Upper lobe of left lung (tissue), 6 donors: Measurements from ENCODE around the gene MYOF. TPM values are rescaled to one million over a fixed set of nuclear protein-coding genes. Genes with fewer than 3 reads are reported as not detected.
"Not testable (repeated sequence)": the region's sequence is repeated elsewhere in the genome, so short reads cannot be mapped to it uniquely, and the experiment has no call there.

Source experiments
- ATAC-seq, 2 donors: fragments of 200-7000 bp; cut with Tn5 transposase; one replicate each; pipeline ENCODE4 v1.9.1; 2022; ENCODE audit warnings: mild to moderate bottlenecking in 2 of 2, moderate library complexity in 2 of 2; ENCODE audit not compliant: low FRiP score in 2 of 2
- DNase-seq, 2 donors: peaks; one replicate each; pipeline ENCODE4 v3.0.0-alpha.2; 2019 to 2020
- H3K27ac ChIP-seq, 4 donors: fragments of 200-600 bp; sonication (generic); one replicate each; pipeline ENCODE4 v1.5.1; 2016 to 2019
- H3K27me3 ChIP-seq, 4 donors: fragments of 200-600 bp; sonication (generic); one replicate each; pipeline ENCODE4 v1.5.1; 2017 to 2019
- H3K36me3 ChIP-seq, 4 donors: fragments of 200-600 bp; sonication (generic); one replicate each; pipeline ENCODE4 v1.5.1; 2016 to 2019
- H3K4me1 ChIP-seq, 4 donors: fragments of 200-600 bp; sonication (generic); one replicate each; pipeline ENCODE4 v1.5.1; 2018 to 2019
- H3K4me3 ChIP-seq, 4 donors: fragments of 200-600 bp; sonication (generic); one replicate each; pipeline ENCODE4 v1.5.1; 2017 to 2019; ENCODE audit warnings: mild to moderate bottlenecking in 2 of 4, moderate library complexity in 1 of 4
- H3K9me3 ChIP-seq, 4 donors: fragments of 200-600 bp; sonication (generic); one replicate each; pipeline ENCODE4 v1.5.1; 2018 to 2019
- CTCF ChIP-seq, 6 experiments: fragments of 450-650 bp in 4 of 6; fragments of 200-600 bp in 2 of 6; sonication (generic) in 2 of 6; IDR thresholded peaks; one replicate each; pipeline ENCODE4 v1.5.1; 2016 to 2019; ENCODE audit warnings: antibody characterized with exemption in 6 of 6
- EP300 ChIP-seq, 4 donors: sonication (generic); formaldehyde crosslinking; IDR thresholded peaks; one replicate each; pipeline ENCODE4 v1.5.1; 2017; ENCODE audit warnings: antibody characterized with exemption in 4 of 4, control low read depth in 2 of 4
- POLR2A ChIP-seq, 4 donors: fragments of 450-650 bp; IDR thresholded peaks; one replicate each; pipeline ENCODE4 v1.5.1; 2016 to 2017; ENCODE audit warnings: antibody characterized with exemption in 4 of 4, mild to moderate bottlenecking in 2 of 4
- POLR2AphosphoS5 ChIP-seq, 2 donors: sonication (generic); formaldehyde crosslinking; IDR thresholded peaks; one replicate each; pipeline ENCODE4 v1.5.1; 2017; ENCODE audit warnings: antibody characterized with exemption in 2 of 2
- WGBS, 2 donors: methylation state at CpG; one replicate each; pipeline ENCODE4 v1.1.5; 2017 to 2018; 5-methylcytosine and 5-hydroxymethylcytosine counted together
- total RNA-seq, 6 donors: library from RNA; depleted of rRNA in 4 of 6; stranded (reverse); fragments of >200 nt in 4 of 6; gene quantifications; one replicate each; pipeline versions ENCODE4 v1.1.0 to v1.2.1, GENCODE V29; 2016 to 2021
- donor health status: DM: no; HTN: no; CAD: no; lungs with moderate emphysema.
- donor health status: DM: no; HTN: yes; CAD: no; lungs with severe emphysema.

Gene MYOF
- total RNA-seq, 6 donors from 2014 or later = 83.9 to 168 (median 129) TPM

DNA sequence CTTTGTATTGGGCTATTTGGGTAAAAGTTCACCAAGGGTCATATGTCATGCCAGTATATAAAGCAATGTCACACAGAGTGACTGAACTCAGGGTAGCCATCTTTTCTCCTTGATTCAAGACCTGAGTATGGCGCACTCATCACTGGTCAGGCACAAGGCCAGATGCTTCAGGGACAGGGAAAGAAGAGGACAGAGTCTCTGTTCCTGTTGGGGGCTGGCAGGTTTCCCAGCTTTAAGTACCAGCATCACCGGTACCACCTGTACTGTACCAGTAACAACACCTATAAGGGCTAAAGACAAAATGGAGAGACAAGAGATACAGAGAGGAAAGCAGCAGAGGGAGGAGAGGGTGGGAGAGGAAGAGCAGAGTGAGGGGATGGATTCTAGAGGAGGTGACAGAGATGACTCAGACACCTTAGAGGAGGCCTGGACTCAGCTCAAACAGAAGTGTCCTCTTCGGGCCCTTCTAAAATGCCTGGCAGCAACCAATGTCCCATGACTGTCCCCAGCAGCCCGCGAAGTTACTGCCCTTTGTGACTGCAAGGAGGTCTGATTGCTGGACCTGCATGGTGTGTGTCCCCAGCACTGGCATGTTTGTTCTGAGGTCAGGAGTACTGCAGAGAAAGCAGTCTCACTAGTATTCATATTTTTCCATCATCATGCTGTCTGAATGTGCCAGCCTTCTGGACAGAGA, 191.3 kb downstream of the MYOF start:
- Histone ChIP-seq H3K4me3 (no peak overlapping the region), H3K36me3 (no peaks in the 10 kb centered on the region), H3K4me1 (no peaks in the 10 kb centered on the region), H3K9me3 (no peaks in the 10 kb centered on the region), H3K27ac (no peak overlapping the region), H3K27me3 (no peaks in the 10 kb centered on the region)
- TF ChIP-seq POLR2AphosphoS5 (IDR thresholded peaks at IDR 0.05) (no peak), CTCF (IDR thresholded peaks at IDR 0.05) (no peak)
- no peak for ATAC-seq
- no peak for DNase-seq
- WGBS, 2 donors = 56 to 70% methylated on average over 5 of the region's 5 CpGs

DNA sequence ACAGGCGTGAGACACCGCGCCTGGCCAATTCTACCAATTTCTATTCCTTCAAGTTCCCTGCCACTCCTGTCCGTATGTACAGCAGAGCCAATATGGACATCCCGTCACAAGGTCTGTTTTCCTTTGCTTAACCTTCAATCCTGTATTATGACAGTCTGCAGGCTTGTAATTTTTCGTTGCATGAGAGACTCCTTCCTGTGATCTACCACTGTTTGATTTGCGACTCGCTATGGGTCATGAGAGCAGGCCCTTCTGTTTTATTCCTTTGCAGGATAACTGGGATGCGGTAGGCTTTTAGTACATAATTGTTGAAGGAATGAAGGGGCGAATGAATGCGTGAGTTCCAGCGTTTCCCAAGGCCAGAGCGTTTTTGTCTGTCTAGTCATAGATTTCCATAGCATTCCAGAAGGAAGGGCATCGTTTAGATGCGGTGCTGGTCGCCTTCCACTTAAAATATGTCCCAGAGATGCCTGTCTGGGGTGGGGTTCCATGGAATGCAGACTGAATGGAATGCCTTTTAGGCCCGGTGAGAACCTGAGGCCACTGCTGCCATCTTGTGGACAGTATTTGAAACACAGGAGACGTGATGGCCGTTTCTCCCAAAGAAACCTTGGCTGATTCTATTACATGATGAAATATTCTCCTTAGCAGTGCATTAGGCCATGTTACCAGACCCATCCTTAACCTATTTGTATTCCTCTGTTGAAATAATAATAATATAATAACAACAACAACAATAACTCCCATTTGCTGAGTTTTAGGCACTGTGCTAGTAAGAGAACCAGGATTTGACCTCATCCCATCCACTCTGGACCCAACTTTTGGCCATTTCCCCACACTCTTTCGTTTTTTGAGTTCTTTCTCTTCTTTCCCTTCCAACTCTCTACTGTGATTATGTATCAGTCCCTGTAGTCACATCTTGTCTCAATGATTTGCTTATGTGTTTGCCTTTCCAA, 193.2 kb downstream of the MYOF start:
- Histone ChIP-seq H3K27me3 (no peaks in the 10 kb centered on the region), H3K36me3 (no peaks in the 10 kb centered on the region), H3K9me3 (no peaks in the 10 kb centered on the region), H3K4me1 (no peaks in the 10 kb centered on the region), H3K4me3 (no peak overlapping the region), H3K27ac (no peak overlapping the region)
- DNase-seq = peak in 1 of 2 donors; percentile 73
- TF ChIP-seq POLR2A (IDR thresholded peaks at IDR 0.05) (no peak), EP300 (IDR thresholded peaks at IDR 0.05) (no peak), CTCF (IDR thresholded peaks at IDR 0.05) (peak; percentile 58 to 87 (median 70)), POLR2AphosphoS5 (IDR thresholded peaks at IDR 0.05) (no peak)
- ATAC-seq = peak; percentile 94 to 95
- 51 to 56% methylated on average over 20 of the region's 20 CpGs for WGBS, 2 donors

GRCh38 chr10:93287775-93288174, 194.4 kb downstream of the MYOF start:
- no peak for DNase-seq
- no peaks in the 10 kb centered on the region for H3K9me3 ChIP-seq
- H3K27ac ChIP-seq = no peak overlapping the region
- H3K36me3 ChIP-seq = no peaks in the 10 kb centered on the region
- no peaks in the 10 kb centered on the region for H3K27me3 ChIP-seq
- no peaks in the 10 kb centered on the region for H3K4me1 ChIP-seq
- WGBS, 2 donors = 80 to 92% methylated on average over 1 of the region's 1 CpG
- no peak overlapping the region for H3K4me3 ChIP-seq
- TF ChIP-seq POLR2AphosphoS5 (IDR thresholded peaks at IDR 0.05) = no peak
- TF ChIP-seq EP300 (IDR thresholded peaks at IDR 0.05) = no peak
- TF ChIP-seq CTCF (IDR thresholded peaks at IDR 0.05) = no peak
- TF ChIP-seq POLR2A (IDR thresholded peaks at IDR 0.05) = no peak
- no peak for ATAC-seq

DNA sequence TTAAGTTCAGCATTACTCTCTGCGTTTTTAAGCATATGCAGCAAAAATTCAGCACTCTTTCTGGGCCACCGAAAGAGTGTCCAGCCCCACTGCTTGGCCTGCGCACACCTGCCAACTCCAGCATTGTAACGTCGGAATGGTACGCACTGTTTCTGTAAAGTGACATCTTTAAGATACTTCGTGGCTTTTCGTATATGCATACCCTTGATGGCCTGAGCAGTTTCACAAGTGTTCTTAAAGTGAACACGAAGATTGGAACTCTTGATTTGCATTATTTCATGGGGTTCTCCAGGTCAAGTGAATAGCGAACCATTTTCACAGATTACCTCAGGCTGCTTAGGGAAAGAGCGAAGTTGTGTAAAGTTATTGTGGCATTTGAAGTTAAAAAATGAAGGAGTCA, 197.9 kb downstream of the MYOF start:
- H3K27ac ChIP-seq = not testable (repeated sequence)

DNA sequence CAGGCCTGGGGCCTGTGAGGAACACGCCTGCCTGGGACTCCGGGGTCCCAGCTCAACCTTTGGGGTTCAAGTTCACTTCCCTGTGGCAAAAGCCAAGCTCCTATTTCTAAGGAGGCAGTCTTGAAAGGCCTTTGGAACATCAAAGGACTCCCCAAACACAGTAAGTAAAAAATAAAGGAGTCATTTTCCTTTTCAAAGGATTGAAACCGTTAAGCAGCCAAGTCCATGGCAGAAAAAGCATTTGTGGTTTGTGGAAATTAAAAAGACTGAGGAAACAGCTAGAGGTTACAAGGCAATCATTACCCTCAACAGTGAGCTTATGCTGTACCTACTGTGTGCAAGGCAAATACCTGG, 200.8 kb downstream of the MYOF start:
- Histone ChIP-seq H3K4me1 (no peaks in the 10 kb centered on the region), H3K4me3 (no peak overlapping the region), H3K27ac (no peak overlapping the region), H3K9me3 (no peaks in the 10 kb centered on the region), H3K36me3 (no peaks in the 10 kb centered on the region), H3K27me3 (no peaks in the 10 kb centered on the region)
- DNase-seq = no peak
- no peak for ATAC-seq
- 84 to 88% methylated on average over 3 of the region's 3 CpGs for WGBS, 2 donors
- TF ChIP-seq POLR2AphosphoS5 (IDR thresholded peaks at IDR 0.05) (no peak), POLR2A (IDR thresholded peaks at IDR 0.05) (no peak), EP300 (IDR thresholded peaks at IDR 0.05) (no peak), CTCF (IDR thresholded peaks at IDR 0.05) (no peak)

More for the DNA sequence above, 197.9 kb downstream of the MYOF start:
- H3K27me3 ChIP-seq, H3K4me1 ChIP-seq, H3K9me3 ChIP-seq, ATAC-seq, H3K4me3 ChIP-seq, H3K36me3 ChIP-seq, DNase-seq: not testable (repeated sequence)
- 87 to 90% methylated on average over 8 to 11 of the region's 11 CpGs for WGBS, 2 donors
